GM23248 (cell line): ENCODE measurements around the gene SLC2A13. TPM values are rescaled to one million over a fixed set of nuclear protein-coding genes. Genes with fewer than 3 reads are reported as not detected.

Source experiments
- DNase-seq: peaks from one replicate; pipeline ENCODE4 v3.0.0-alpha.2; 2015
- H2AFZ ChIP-seq: fragments of 200-600 bp; sonication (generic); 2 replicates; pipeline ENCODE4 v1.6.1; 2016; ENCODE audit warnings: antibody characterized with exemption
- H3F3A ChIP-seq: fragments of 200-600 bp; sonication (generic); 2 replicates; pipeline ENCODE4 v1.6.1; 2016; ENCODE audit warnings: mild to moderate bottlenecking, antibody characterized with exemption, mixed run types; ENCODE audit not compliant: insufficient read depth
- H3K27ac ChIP-seq: fragments of 200-600 bp; sonication (generic); 2 replicates; pipeline ENCODE4 v1.5.1; 2016; ENCODE audit warnings: mild to moderate bottlenecking
- H3K27me3 ChIP-seq: fragments of 200-600 bp; sonication (generic); replicated peaks from 2 replicates; pipeline ENCODE4 v1.6.1; 2016; ENCODE audit warnings: mild to moderate bottlenecking; ENCODE audit not compliant: insufficient read depth
- H3K36me3 ChIP-seq: fragments of 200-600 bp; sonication (generic); 2 replicates; pipeline ENCODE4 v1.6.1; 2016; ENCODE audit warnings: low read depth, mild to moderate bottlenecking
- H3K4me1 ChIP-seq: fragments of 200-600 bp; sonication (generic); 2 replicates; pipeline ENCODE4 v1.6.1; 2016; ENCODE audit warnings: mild to moderate bottlenecking; ENCODE audit not compliant: insufficient read depth
- H3K4me2 ChIP-seq: fragments of 200-600 bp; sonication (generic); one replicate; pipeline ENCODE4 v1.6.1; 2016; ENCODE audit warnings: mild to moderate bottlenecking; ENCODE audit not compliant: unreplicated experiment
- H3K4me3 ChIP-seq: fragments of 200-600 bp; sonication (generic); 2 replicates; pipeline ENCODE4 v1.5.1; 2016; ENCODE audit warnings: mild to moderate bottlenecking
- H3K79me2 ChIP-seq: fragments of 200-600 bp; sonication (generic); 2 replicates; pipeline ENCODE4 v1.6.1; 2016; ENCODE audit warnings: mild to moderate bottlenecking; ENCODE audit not compliant: insufficient read depth
- H3K9ac ChIP-seq: fragments of 200-600 bp; sonication (generic); 2 replicates; pipeline ENCODE4 v1.6.1; 2016; ENCODE audit warnings: mild to moderate bottlenecking
- H3K9me2 ChIP-seq: fragments of 200-600 bp; sonication (generic); 2 replicates; pipeline ENCODE4 v1.6.1; 2016; ENCODE audit warnings: mixed run types, mild to moderate bottlenecking, moderate library complexity; ENCODE audit not compliant: insufficient read depth
- H3K9me3 ChIP-seq: fragments of 200-600 bp; sonication (generic); one replicate; pipeline ENCODE4 v1.6.1; 2017; ENCODE audit warnings: low read depth
- H4K20me1 ChIP-seq: fragments of 200-600 bp; sonication (generic); 2 replicates; pipeline ENCODE4 v1.6.0; 2016; ENCODE audit not compliant: insufficient read depth
- EZH2 ChIP-seq: fragments of 200-600 bp; sonication (generic); IDR thresholded peaks from 2 replicates; pipeline ENCODE4 v1.6.1; 2018; ENCODE audit warnings: antibody characterized with exemption, mild to moderate bottlenecking; ENCODE audit not compliant: insufficient read depth, poor library complexity, severe bottlenecking
- EZH2phosphoT487 ChIP-seq: fragments of 200-600 bp; sonication (generic); IDR thresholded peaks from 2 replicates; pipeline ENCODE4 v1.6.1; 2018; ENCODE audit warnings: antibody characterized with exemption, moderate library complexity, mild to moderate bottlenecking, low read depth; ENCODE audit not compliant: insufficient read depth
- WGBS, 2 experiments: methylation state at CpG; one replicate each; pipeline ENCODE4 v1.1.6; 2015 to 2017; ENCODE audit warnings: low lambda C conversion rate in 2 of 2, low coverage in 1 of 2; ENCODE audit errors: missing lambda C conversion rate in 2 of 2; 5-methylcytosine and 5-hydroxymethylcytosine counted together
- in situ Hi-C: fragments of 300-500 bp; cut with MboI; formaldehyde crosslinking; loops from 2 replicates; pipeline ENCODE4 v1.15.0; 2020
- polyA plus RNA-seq: library from polyadenylated mRNA; unstranded; fragments of >200 nt; fragmentation: Nextera tagmentation; extraction: Ambion mirVana; gene quantifications from 2 replicates; pipeline ENCODE4 v1.2.1, GENCODE V29; 2016
- total RNA-seq: library from RNA; depleted of rRNA; stranded (reverse); fragments of >200 nt; shearing (Covaris generic); gene quantifications from 2 replicates; pipeline ENCODE4 v1.2.3, GENCODE V29; 2014

SLC2A13 gene
- total and polyA plus RNA-seq, 2 experiments from 2014 or later = 3.3 to 9.2 TPM

DNA sequence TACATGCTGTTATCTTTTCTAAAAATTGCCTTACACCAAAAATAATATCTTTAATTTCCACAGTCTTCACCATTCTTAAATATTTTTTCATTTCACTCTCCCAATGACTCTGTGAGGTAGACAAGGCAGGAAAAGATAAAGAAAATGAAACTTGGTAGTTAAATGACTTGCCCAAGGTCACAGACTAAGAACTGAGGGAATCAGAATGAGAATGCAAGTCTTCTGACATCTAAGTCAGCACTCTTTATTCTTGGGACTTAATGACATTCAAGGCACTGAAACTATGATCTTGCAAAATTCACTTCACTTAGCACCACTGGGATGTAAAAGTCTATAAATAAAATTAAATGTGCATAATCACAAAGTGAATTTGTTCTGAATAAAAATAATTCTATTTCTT is 104.5 kb downstream of the SLC2A13 start:
- no peak for DNase-seq
- in situ Hi-C loops = no loop called here
- TF ChIP-seq EZH2 (no peak), EZH2phosphoT487 (no peak)

DNA sequence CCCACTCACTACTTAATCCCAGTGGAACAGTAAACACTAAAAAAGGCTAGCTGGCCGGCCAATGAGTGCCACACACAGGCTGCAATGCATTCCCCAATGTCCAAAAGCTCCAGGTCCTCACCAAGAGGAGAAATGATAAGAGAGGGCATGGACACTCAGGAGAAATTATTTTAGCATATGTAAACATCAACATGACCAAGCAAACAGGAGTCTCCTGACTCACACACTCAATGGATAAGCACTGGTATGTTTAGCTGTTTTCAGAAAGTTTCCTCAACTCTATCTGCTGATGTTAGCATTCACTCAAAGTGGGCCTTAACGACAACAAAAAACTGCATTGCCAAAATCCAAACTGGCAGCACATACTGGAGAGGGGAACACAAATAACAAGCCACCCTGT is 105.0 kb downstream of the SLC2A13 start:
- no peaks in the 10 kb centered on the region for H3K9me2 ChIP-seq
- no peaks in the 10 kb centered on the region for H3K36me3 ChIP-seq
- H3K4me1 ChIP-seq = no peaks in the 10 kb centered on the region
- no peak overlapping the region for H3K4me2 ChIP-seq
- H3K79me2 ChIP-seq = no peaks in the 10 kb centered on the region
- TF ChIP-seq EZH2phosphoT487 (no peak), EZH2 (no peak)
- H3K27ac ChIP-seq = no peak overlapping the region
- no peak overlapping the region for H2AFZ ChIP-seq
- H4K20me1 ChIP-seq = no peaks in the 10 kb centered on the region
- in situ Hi-C loops = no loop called here
- DNase-seq = no peak
- 74 to 76% methylated on average over 2 of the region's 2 CpGs for WGBS, 2 experiments
- no peaks in the 10 kb centered on the region for H3K9me3 ChIP-seq
- no peaks in the 10 kb centered on the region for H3K27me3 ChIP-seq
- H3K9ac ChIP-seq = no peak overlapping the region
- H3F3A ChIP-seq = no peaks in the 10 kb centered on the region
- no peak overlapping the region for H3K4me3 ChIP-seq

More for the DNA sequence above, 104.5 kb downstream of the SLC2A13 start:
- Histone ChIP-seq H3K9ac (no peak overlapping the region), H2AFZ (no peak overlapping the region), H3K79me2 (no peaks in the 10 kb centered on the region), H4K20me1 (no peaks in the 10 kb centered on the region), H3K27me3 (no peaks in the 10 kb centered on the region), H3K4me1 (no peaks in the 10 kb centered on the region), H3K4me2 (no peak overlapping the region), H3K9me2 (no peaks in the 10 kb centered on the region), H3F3A (no peaks in the 10 kb centered on the region), H3K4me3 (no peak overlapping the region), H3K36me3 (no peaks in the 10 kb centered on the region), H3K27ac (no peak overlapping the region), H3K9me3 (no peaks in the 10 kb centered on the region)

DNA sequence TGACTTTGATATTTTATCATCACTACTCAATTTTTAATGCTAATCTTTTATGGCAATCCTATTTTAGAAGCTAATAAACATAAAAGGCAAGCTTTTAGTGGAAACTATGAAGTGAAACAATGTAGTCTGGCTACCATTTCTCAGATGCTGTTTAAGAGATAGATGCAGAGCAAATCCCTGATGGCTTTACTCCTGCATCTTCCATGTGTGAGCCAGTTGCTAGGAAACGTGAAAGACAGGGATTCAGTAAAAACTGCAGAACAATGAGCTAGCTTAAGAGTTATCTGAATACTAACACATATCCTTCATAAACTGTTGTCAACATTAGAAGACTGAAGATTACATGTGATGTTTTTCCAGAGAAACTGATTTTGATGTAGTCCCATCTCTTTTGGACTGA is 112.6 kb downstream of the SLC2A13 start:
- no peak overlapping the region for H3K27ac ChIP-seq
- H2AFZ ChIP-seq = no peak overlapping the region
- no peaks in the 10 kb centered on the region for H3K4me1 ChIP-seq
- no peaks in the 10 kb centered on the region for H3K79me2 ChIP-seq
- in situ Hi-C loops = no loop called here
- no peaks in the 10 kb centered on the region for H3K27me3 ChIP-seq
- no peaks in the 10 kb centered on the region for H3K9me2 ChIP-seq
- no peaks in the 10 kb centered on the region for H3F3A ChIP-seq
- WGBS, 2 experiments = 45 to 56% methylated on average over 1 of the region's 1 CpG
- H3K36me3 ChIP-seq = no peaks in the 10 kb centered on the region
- no peak overlapping the region for H3K4me3 ChIP-seq
- no peaks in the 10 kb centered on the region for H4K20me1 ChIP-seq
- H3K4me2 ChIP-seq = no peak overlapping the region
- DNase-seq = no peak
- H3K9me3 ChIP-seq = no peaks in the 10 kb centered on the region
- TF ChIP-seq EZH2 (no peak), EZH2phosphoT487 (no peak)
- H3K9ac ChIP-seq = no peak overlapping the region

DNA sequence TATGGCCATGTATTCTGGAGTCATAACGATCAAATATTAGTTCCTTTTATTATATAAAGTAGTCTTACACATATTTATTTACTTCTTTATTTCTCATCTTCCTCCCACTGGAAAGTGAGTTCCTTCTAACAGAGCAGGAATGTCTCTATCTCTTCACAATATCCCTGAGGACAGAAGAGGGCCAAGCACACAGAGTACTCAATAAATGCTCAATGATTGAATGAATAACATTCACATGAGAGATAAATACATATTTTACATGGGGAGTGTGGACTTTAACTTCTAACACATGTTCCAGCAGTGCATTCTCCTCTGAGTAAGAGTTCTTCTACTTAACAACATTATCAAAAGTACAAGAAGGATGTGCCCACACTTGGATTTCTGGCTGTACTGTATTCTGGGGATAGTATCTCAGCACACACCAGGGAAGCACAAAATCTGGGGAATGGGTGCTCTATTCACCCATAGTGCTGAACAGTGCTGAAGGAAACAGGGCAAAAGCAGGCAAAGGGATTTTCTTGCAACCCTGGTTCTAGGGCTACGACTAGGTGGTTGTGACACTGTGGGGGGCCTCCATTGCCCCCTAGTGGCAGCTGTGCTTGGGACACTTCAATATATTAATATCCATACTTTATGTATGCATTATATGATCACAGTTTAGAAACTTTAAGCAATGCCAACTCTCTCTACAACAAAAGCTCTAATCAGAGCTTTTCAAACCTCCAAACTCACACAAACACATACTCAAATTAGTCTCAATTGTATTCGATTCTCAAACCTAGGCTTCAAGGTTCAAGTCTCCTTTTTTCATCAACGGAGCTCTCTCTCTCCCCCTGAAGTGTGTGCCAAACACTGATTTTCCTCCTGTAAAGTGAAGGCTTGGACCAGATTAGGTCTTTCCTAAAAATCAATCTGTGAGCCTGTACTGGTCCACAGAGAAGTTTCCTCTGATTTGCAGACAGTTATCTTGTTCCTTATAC is 115.5 kb downstream of the SLC2A13 start:
- no peaks in the 10 kb centered on the region for H3K4me1 ChIP-seq
- no peak overlapping the region for H2AFZ ChIP-seq
- TF ChIP-seq EZH2 (no peak), EZH2phosphoT487 (no peak)
- no peak overlapping the region for H3K9ac ChIP-seq
- H3K27me3 ChIP-seq = no peaks in the 10 kb centered on the region
- H4K20me1 ChIP-seq = no peaks in the 10 kb centered on the region
- no peaks in the 10 kb centered on the region for H3K9me3 ChIP-seq
- no peak overlapping the region for H3K4me2 ChIP-seq
- no peak overlapping the region for H3K27ac ChIP-seq
- no peaks in the 10 kb centered on the region for H3F3A ChIP-seq
- H3K79me2 ChIP-seq = no peaks in the 10 kb centered on the region
- no peak overlapping the region for H3K4me3 ChIP-seq
- WGBS, 2 experiments = 80 to 83% methylated on average over 4 of the region's 4 CpGs
- no peaks in the 10 kb centered on the region for H3K9me2 ChIP-seq
- peak; percentile 66 for DNase-seq
- no peaks in the 10 kb centered on the region for H3K36me3 ChIP-seq
- in situ Hi-C loops = no loop called here
